Uterus (tissue), 4 donors: ENCODE data around the gene PLXNA2. TPM values are rescaled to one million over a fixed set of nuclear protein-coding genes. Genes with fewer than 3 reads are reported as not detected.

ENCODE experiments used
- DNase-seq, 2 donors: peaks; one replicate each; pipeline ENCODE4 v3.0.0-alpha.2; 2019 to 2020
- H3K27ac ChIP-seq, 2 donors: fragments of 200-600 bp; sonication (generic); 1 replicate in 1 of 2; 2 replicates in 1 of 2; pipeline ENCODE4 v1.5.1; 2016 to 2018
- H3K27me3 ChIP-seq, 2 donors: fragments of 200-600 bp; sonication (generic); one replicate each; pipeline ENCODE4 v1.5.1; 2018 to 2019; ENCODE audit warnings: control low read depth in 1 of 2
- H3K36me3 ChIP-seq, 2 donors: fragments of 200-600 bp; sonication (generic); one replicate each; pipeline ENCODE4 v1.5.1; 2019; ENCODE audit warnings: control low read depth in 1 of 2
- H3K4me1 ChIP-seq, 2 donors: fragments of 200-600 bp; sonication (generic); one replicate each; pipeline ENCODE4 v1.5.1; 2018 to 2019; ENCODE audit warnings: control low read depth in 1 of 2
- H3K4me3 ChIP-seq, 2 donors: fragments of 200-600 bp; sonication (generic); 1 replicate in 1 of 2; 2 replicates in 1 of 2; pipeline ENCODE4 v1.5.1; 2018 to 2019; ENCODE audit warnings: mild to moderate bottlenecking in 1 of 2
- H3K9me3 ChIP-seq, 2 donors: fragments of 200-600 bp; sonication (generic); one replicate each; pipeline ENCODE4 v1.5.1; 2019; ENCODE audit warnings: control low read depth in 1 of 2
- POLR2A ChIP-seq, 2 donors: fragments of 450-650 bp; IDR thresholded peaks; one replicate each; pipeline ENCODE4 v1.6.1; 2016; ENCODE audit warnings: antibody characterized with exemption in 2 of 2, mild to moderate bottlenecking in 1 of 2, moderate library complexity in 1 of 2
- intact Hi-C: fragments of 100-400 bp; cut with DNase I; formaldehyde crosslinking; loops from one replicate; pipeline ENCODE4 v1.15.1; 2023; ENCODE audit warnings: low total_unique reads
- total RNA-seq, 4 donors: library from RNA; depleted of rRNA in 3 of 4; stranded (reverse); fragments of >200 nt in 3 of 4; gene quantifications; one replicate each; pipeline versions ENCODE4 v1.1.0 to v1.2.4, GENCODE V29; 2014 to 2023
- TF ChIP-seq, protein P1 (sequence below), 4 experiments: fragments of 200-600 bp in 2 of 4; fragments of 450-650 bp in 2 of 4; sonication (generic) in 2 of 4; IDR thresholded peaks; one replicate each; pipeline ENCODE4 v1.5.1; 2016 to 2019; ENCODE audit warnings: antibody characterized with exemption in 4 of 4, mild to moderate bottlenecking in 2 of 4, moderate library complexity in 1 of 4
- donor health status: DM: yes; HTN: yes; CAD: no.

The PLXNA2 gene
- total RNA-seq, 4 donors from 2014 or later, result 5.4 to 94.5 (median 9.5) TPM

DNA sequence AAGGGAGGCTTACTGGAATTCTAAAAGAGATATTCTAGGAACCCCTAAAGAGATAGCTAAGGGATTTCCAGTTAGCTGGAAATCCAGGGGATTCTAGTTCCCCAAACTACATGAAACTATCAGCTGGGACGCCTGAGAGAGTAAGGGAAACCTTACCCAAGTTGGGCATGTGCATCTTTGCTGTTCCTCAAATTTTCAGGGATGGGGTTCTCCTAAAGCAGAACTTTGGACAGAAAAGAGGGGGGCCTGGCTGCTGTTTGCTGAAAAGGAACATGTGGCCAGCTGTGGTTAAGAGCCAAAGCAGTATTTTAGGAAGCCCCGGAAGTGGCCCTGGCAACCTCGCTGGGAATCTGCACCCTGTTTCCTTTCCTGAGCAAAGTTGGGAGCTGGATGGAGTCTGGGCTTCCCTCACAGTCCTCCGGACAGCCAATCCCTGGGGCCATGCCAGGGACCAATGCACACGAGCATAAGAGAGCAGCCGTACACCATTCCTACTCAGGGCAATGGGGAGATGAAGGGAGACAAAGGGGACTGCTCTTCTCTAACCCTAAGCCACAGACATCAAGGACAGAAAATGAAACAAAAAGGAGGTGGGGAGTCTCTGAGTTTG is 154.3 kb downstream of the PLXNA2 start:
- Histone ChIP-seq H3K36me3 (no peaks in the 10 kb centered on the region), H3K27ac (peak overlapping the region; percentile 25 to 48)
- peak in 1 of 2 donors; percentile 46 for DNase-seq

DNA sequence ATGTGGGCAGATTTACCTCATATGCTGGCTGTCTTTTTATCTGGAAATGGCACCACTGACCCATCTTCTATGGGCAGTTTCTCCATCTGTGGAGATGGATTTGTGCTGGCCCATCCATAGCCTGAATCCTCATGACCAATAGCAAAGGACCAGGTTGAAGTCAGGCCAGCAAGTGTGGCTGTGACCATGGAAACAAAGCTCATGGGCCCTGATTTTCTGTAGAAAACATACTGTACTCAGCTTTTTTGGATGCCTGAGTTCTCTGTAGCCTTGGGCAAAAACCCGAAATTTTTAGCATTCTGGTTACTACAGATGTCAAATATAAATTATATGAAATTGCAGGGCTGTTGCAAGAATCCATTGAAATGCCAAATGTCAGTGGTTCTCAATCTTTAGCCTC is 155.0 kb downstream of the PLXNA2 start:
- intact Hi-C loops, result loop anchor here (5.0 kb wide), 1 partner anchor 153 kb away; the partner anchor contains the start of gene PLXNA2
- H3K36me3 ChIP-seq, result no peaks in the 10 kb centered on the region
- H3K4me3 ChIP-seq, result no peak overlapping the region
- TF ChIP-seq, protein P1, sequence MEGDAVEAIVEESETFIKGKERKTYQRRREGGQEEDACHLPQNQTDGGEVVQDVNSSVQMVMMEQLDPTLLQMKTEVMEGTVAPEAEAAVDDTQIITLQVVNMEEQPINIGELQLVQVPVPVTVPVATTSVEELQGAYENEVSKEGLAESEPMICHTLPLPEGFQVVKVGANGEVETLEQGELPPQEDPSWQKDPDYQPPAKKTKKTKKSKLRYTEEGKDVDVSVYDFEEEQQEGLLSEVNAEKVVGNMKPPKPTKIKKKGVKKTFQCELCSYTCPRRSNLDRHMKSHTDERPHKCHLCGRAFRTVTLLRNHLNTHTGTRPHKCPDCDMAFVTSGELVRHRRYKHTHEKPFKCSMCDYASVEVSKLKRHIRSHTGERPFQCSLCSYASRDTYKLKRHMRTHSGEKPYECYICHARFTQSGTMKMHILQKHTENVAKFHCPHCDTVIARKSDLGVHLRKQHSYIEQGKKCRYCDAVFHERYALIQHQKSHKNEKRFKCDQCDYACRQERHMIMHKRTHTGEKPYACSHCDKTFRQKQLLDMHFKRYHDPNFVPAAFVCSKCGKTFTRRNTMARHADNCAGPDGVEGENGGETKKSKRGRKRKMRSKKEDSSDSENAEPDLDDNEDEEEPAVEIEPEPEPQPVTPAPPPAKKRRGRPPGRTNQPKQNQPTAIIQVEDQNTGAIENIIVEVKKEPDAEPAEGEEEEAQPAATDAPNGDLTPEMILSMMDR (IDR thresholded peaks at IDR 0.05), result no peak
- TF ChIP-seq POLR2A (IDR thresholded peaks at IDR 0.05), result no peak
- no peaks in the 10 kb centered on the region for H3K9me3 ChIP-seq
- DNase-seq, result no peak
- no peak overlapping the region for H3K27ac ChIP-seq
- H3K4me1 ChIP-seq, result no peaks in the 10 kb centered on the region
- H3K27me3 ChIP-seq, result no peaks in the 10 kb centered on the region

More for the DNA sequence above, 154.3 kb downstream of the PLXNA2 start:
- intact Hi-C loops, result loop anchor here (5.0 kb wide), 1 partner anchor 152 kb away; the partner anchor contains the start of gene PLXNA2
- Histone ChIP-seq H3K4me1 (no peaks in the 10 kb centered on the region), H3K27me3 (no peaks in the 10 kb centered on the region), H3K9me3 (no peaks in the 10 kb centered on the region), H3K4me3 (no peak overlapping the region)
- TF ChIP-seq, protein P1 (IDR thresholded peaks at IDR 0.05), result no peak
- no peak for TF ChIP-seq POLR2A (IDR thresholded peaks at IDR 0.05)

DNA sequence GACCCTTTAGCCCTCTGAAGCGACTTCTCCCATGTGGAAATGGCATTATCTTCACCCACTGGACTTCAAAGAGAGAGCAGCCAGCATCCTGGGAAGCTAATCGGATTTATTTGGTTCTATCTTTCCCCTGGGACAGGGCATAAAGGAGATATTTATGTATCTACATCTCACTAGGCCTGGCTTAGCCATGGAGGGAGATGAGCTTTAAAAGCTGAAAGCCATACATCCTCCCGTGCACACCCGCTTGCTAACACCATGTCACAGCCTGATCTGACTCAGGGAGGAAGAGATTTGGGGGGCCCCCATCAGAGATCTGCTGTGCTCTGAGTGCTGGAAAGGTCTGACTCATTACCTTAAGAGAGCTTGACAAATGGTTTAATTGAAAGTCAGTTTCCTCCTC is 155.9 kb downstream of the PLXNA2 start:
- intact Hi-C loops, result loop anchor here (5.0 kb wide), 1 partner anchor 154 kb away; the partner anchor contains the start of gene PLXNA2
- Histone ChIP-seq H3K4me1 (no peaks in the 10 kb centered on the region), H3K27me3 (no peaks in the 10 kb centered on the region), H3K36me3 (no peaks in the 10 kb centered on the region), H3K4me3 (no peak overlapping the region), H3K27ac (no peak overlapping the region), H3K9me3 (no peaks in the 10 kb centered on the region)
- no peak for DNase-seq
- no peak for TF ChIP-seq POLR2A (IDR thresholded peaks at IDR 0.05)
- TF ChIP-seq, protein P1 (IDR thresholded peaks at IDR 0.05), result no peak

DNA sequence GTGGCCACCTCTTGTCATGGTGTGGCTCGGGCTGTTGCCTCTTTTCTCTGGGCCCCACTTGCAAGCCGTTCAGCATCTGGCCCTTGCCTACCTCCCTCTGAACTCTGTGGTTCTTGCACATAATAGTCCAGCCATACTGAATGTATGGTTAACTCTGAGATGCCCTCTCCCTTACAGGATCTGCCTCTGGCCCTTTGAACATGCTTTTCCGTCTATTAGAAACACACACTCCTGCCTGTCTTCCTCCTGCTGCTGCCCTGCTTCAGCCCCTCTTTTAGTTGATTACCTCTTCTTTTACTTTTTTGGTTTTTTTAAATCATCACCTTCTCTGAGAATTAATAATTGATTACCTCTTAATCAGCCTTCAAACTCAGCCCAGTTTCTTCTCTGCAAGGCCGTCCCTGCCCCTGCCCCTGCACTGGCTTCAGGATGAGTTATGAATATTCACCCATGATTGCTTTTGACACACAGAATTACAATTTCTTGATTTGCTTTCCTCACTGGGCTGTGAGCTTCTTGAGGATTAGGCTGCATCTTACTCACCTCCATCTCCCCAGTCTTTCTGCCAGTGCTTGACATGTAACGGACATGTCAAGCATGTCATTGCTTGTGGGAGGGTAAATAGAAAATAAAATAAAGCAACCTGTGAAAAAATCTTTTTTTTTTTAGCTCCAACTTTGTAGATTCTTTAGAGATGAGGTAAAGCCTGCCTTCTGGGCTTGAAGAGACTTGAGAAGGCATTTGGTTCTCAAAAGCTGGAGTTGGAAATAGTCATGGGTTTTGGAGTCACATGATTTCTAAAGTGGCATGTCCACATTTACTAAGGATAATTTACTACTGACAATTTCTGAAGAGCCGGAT is 158.3 kb downstream of the PLXNA2 start:
- H3K27me3 ChIP-seq, result no peaks in the 10 kb centered on the region
- intact Hi-C loops, result loop anchor here (5.0 kb wide), 1 partner anchor 156 kb away; the partner anchor contains the start of gene PLXNA2
- no peak for TF ChIP-seq POLR2A (IDR thresholded peaks at IDR 0.05)
- TF ChIP-seq, protein P1 (IDR thresholded peaks at IDR 0.05), result no peak
- peak overlapping the region in 1 of 2 donors; percentile 2 for H3K4me3 ChIP-seq
- no peaks in the 10 kb centered on the region for H3K36me3 ChIP-seq
- peak overlapping the region; percentile 65 to 69 for H3K27ac ChIP-seq
- H3K4me1 ChIP-seq, result no peaks in the 10 kb centered on the region
- no peaks in the 10 kb centered on the region for H3K9me3 ChIP-seq
- no peak for DNase-seq

DNA sequence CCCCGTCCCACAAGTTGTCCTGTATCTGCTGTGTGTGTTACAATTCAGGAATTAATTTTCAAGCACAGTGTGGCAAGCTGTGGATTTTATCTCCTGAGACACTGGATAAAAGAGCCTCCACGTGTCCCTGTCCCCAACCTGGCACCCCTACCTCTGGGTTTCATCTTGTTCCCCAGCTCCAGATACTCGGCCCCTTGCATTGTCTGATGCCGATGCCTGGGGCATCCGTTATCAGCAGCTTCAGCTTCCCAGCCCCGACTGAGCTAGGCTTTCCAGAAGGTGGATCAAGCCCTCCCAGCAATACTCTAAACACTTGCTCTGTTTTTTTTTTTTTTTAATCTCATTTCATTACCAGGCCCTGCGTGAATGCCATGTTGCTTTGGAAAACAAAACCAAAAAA is 159.4 kb downstream of the PLXNA2 start:
- no peaks in the 10 kb centered on the region for H3K36me3 ChIP-seq
- no peaks in the 10 kb centered on the region for H3K9me3 ChIP-seq
- H3K4me3 ChIP-seq, result no peak overlapping the region
- no peak overlapping the region for H3K27ac ChIP-seq
- DNase-seq, result no peak
- H3K27me3 ChIP-seq, result no peaks in the 10 kb centered on the region
- intact Hi-C loops, result loop anchor here (5.0 kb wide), 1 partner anchor 158 kb away; the partner anchor contains the start of gene PLXNA2
- no peaks in the 10 kb centered on the region for H3K4me1 ChIP-seq
- no peak for TF ChIP-seq POLR2A (IDR thresholded peaks at IDR 0.05)
- TF ChIP-seq, protein P1 (IDR thresholded peaks at IDR 0.05), result no peak
